Natural killer cell (primary cell): ENCODE results near the gene TBC1D22A. TPM values are rescaled to one million over a fixed set of nuclear protein-coding genes. Genes with fewer than 3 reads are reported as not detected.

Experiments used
- ATAC-seq, 3 donors: fragments of 150-1000 bp in 2 of 3; fragments of 200-7000 bp in 1 of 3; cut with Tn5 transposase; 1 replicate in 1 of 3; 2 replicates in 2 of 3; pipeline ENCODE4 v1.10.0; 2021; ENCODE audit warnings: mild to moderate bottlenecking in 2 of 3, moderate library complexity in 2 of 3
- DNase-seq, 2 donors: peaks; one replicate each; pipeline versions ENCODE4 v3.0.0 to v3.0.0-alpha.2; 2013 to 2021; ENCODE audit warnings: mixed read lengths in 1 of 2
- H3K27ac ChIP-seq: one replicate; pipeline ENCODE4 v1.5.1; 2013; ENCODE audit warnings: mild to moderate bottlenecking, low read length
- H3K27me3 ChIP-seq: one replicate; pipeline ENCODE4 v1.6.1; 2013; ENCODE audit warnings: low read length; ENCODE audit not compliant: control insufficient read depth, insufficient read depth
- H3K36me3 ChIP-seq: one replicate; pipeline ENCODE4 v1.6.1; 2013; ENCODE audit warnings: low read length; ENCODE audit not compliant: control insufficient read depth, insufficient read depth
- H3K4me1 ChIP-seq: one replicate; pipeline ENCODE4 v1.6.1; 2013; ENCODE audit warnings: low read length; ENCODE audit not compliant: control insufficient read depth, insufficient read depth
- H3K4me3 ChIP-seq: one replicate; pipeline ENCODE4 v1.5.1; 2013; ENCODE audit warnings: low read length
- H3K9me3 ChIP-seq: one replicate; pipeline ENCODE4 v1.6.1; 2013; ENCODE audit warnings: low read length; ENCODE audit not compliant: control insufficient read depth, insufficient read depth
- H3K27ac Mint-ChIP-seq, 2 donors: one replicate each; pipeline ENCODE4 v1.8.0; 2022; ENCODE audit warnings: mild to moderate bottlenecking in 2 of 2, mixed read lengths in 2 of 2, moderate library complexity in 1 of 2
- H3K27me3 Mint-ChIP-seq, 2 donors: one replicate each; pipeline ENCODE4 v1.8.0; 2022; ENCODE audit warnings: low read depth in 2 of 2, mixed read lengths in 2 of 2
- H3K36me3 Mint-ChIP-seq: one replicate; pipeline ENCODE4 v1.8.0; 2022; ENCODE audit warnings: mixed read lengths
- H3K4me1 Mint-ChIP-seq, 2 donors: one replicate each; pipeline ENCODE4 v1.8.0; 2022; ENCODE audit warnings: mixed read lengths in 2 of 2
- H3K4me3 Mint-ChIP-seq: one replicate; pipeline ENCODE4 v1.8.0; 2022; ENCODE audit warnings: mild to moderate bottlenecking, moderate library complexity, mixed read lengths
- H3K9me3 Mint-ChIP-seq, 2 donors: one replicate each; pipeline ENCODE4 v1.8.0; 2022; ENCODE audit warnings: mixed read lengths in 2 of 2
- WGBS: methylation state at CpG from one replicate; pipeline ENCODE4 v1.1.7; 2013; ENCODE audit warnings: missing lambda C conversion rate; ENCODE audit not compliant: insufficient coverage; 5-methylcytosine and 5-hydroxymethylcytosine counted together
- intact Hi-C: fragments of 100-400 bp; cut with micrococcal nuclease; formaldehyde crosslinking; loops from one replicate; pipeline ENCODE4 v1.14.2; 2022
- total RNA-seq, 4 donors: library from RNA; stranded (reverse); fragments of 120-200 nt in 1 of 4; gene quantifications; one replicate each; pipeline versions ENCODE4 v1.2.3 to v1.2.4, GENCODE V29; 2013 to 2022
- TF ChIP-seq, protein P1 (sequence below): fragments of 200-600 bp; IDR thresholded peaks from one replicate; pipeline ENCODE4 v1.8.0; 2022; ENCODE audit warnings: antibody characterized with exemption

TBC1D22A gene
- total RNA-seq, 3 donors from 2014 or later (not counting 1 experiment from before 2014, with no cell fraction given), result 47.4 to 53.7 (median 53.2) TPM

- no peak overlapping the region for H3K27ac ChIP-seq
- intact Hi-C loops, result no loop called here
- H3K4me1 ChIP-seq, result peaks cover 18% of the 10 kb centered on the region
- Mint-ChIP-seq H3K4me3 (no peak overlapping the region), H3K4me1 (peaks cover 35 to 38% of the 10 kb centered on the region in 2 donors), H3K27me3 (no peaks in the 10 kb centered on the region), H3K36me3 (no peaks in the 10 kb centered on the region), H3K9me3 (no peaks in the 10 kb centered on the region), H3K27ac (no peak overlapping the region)
- 98% methylated on average over 11 of the region's 17 CpGs for WGBS
- no peaks in the 10 kb centered on the region for H3K9me3 ChIP-seq
- H3K36me3 ChIP-seq, result no peaks in the 10 kb centered on the region
- H3K4me3 ChIP-seq, result no peak overlapping the region
- TF ChIP-seq, protein P1, sequence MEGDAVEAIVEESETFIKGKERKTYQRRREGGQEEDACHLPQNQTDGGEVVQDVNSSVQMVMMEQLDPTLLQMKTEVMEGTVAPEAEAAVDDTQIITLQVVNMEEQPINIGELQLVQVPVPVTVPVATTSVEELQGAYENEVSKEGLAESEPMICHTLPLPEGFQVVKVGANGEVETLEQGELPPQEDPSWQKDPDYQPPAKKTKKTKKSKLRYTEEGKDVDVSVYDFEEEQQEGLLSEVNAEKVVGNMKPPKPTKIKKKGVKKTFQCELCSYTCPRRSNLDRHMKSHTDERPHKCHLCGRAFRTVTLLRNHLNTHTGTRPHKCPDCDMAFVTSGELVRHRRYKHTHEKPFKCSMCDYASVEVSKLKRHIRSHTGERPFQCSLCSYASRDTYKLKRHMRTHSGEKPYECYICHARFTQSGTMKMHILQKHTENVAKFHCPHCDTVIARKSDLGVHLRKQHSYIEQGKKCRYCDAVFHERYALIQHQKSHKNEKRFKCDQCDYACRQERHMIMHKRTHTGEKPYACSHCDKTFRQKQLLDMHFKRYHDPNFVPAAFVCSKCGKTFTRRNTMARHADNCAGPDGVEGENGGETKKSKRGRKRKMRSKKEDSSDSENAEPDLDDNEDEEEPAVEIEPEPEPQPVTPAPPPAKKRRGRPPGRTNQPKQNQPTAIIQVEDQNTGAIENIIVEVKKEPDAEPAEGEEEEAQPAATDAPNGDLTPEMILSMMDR, result no peak
- DNase-seq, result no peak
- no peaks in the 10 kb centered on the region for H3K27me3 ChIP-seq
- ATAC-seq, result no peak
Measured at GRCh38 chr22:47086596-47087248, 324.3 kb downstream of the TBC1D22A start.

- Mint-ChIP-seq H3K27me3 (no peaks in the 10 kb centered on the region), H3K4me1 (peaks cover 40 to 51% of the 10 kb centered on the region in 2 donors), H3K9me3 (peaks cover 0 to 4% of the 10 kb centered on the region in 2 donors), H3K4me3 (peak overlapping the region; percentile 45), H3K36me3 (no peaks in the 10 kb centered on the region), H3K27ac (peak overlapping the region in 1 of 2 donors; percentile 58)
- TF ChIP-seq, protein P1, result no peak
- ATAC-seq (no peak), DNase-seq (no peak)
- Histone ChIP-seq H3K27ac (no peak overlapping the region), H3K27me3 (no peaks in the 10 kb centered on the region), H3K9me3 (peaks cover 5% of the 10 kb centered on the region), H3K4me1 (peaks cover 18% of the 10 kb centered on the region), H3K4me3 (no peak overlapping the region), H3K36me3 (no peaks in the 10 kb centered on the region)
- 93% methylated on average over 11 of the region's 11 CpGs for WGBS
- intact Hi-C loops, result no loop called here
Measured at GRCh38 chr22:47088480-47089158, 326.2 kb downstream of the TBC1D22A start.

GRCh38 chr22:47089374-47089773 lies 326.9 kb downstream of the TBC1D22A start:
- Mint-ChIP-seq H3K4me1 (peaks cover 40 to 51% of the 10 kb centered on the region in 2 donors), H3K4me3 (peak overlapping the region; percentile 45)

More at GRCh38 chr22:47089374-47089773, 326.9 kb downstream of the TBC1D22A start:
- H3K4me3 ChIP-seq, result no peak overlapping the region
- 77% methylated on average over 6 of the region's 7 CpGs for WGBS
- ATAC-seq (no peak), DNase-seq (no peak)
- intact Hi-C loops, result no loop called here
- no peaks in the 10 kb centered on the region for H3K27me3 ChIP-seq
- H3K36me3 ChIP-seq, result no peaks in the 10 kb centered on the region
- Mint-ChIP-seq H3K9me3 (peaks cover 0 to 4% of the 10 kb centered on the region in 2 donors), H3K36me3 (no peaks in the 10 kb centered on the region), H3K27ac (peak overlapping the region in 1 of 2 donors; percentile 58), H3K27me3 (no peaks in the 10 kb centered on the region)
- H3K9me3 ChIP-seq, result peaks cover 5% of the 10 kb centered on the region
- no peak overlapping the region for H3K27ac ChIP-seq
- TF ChIP-seq, protein P1, result no peak
- H3K4me1 ChIP-seq, result peaks cover 18% of the 10 kb centered on the region
